IMR-90 (cell line): ENCODE measurements around the gene SNAP29. TPM values are rescaled to one million over a fixed set of nuclear protein-coding genes. Genes with fewer than 3 reads are reported as not detected.

Experiments used
- ATAC-seq: fragments of 200-7000 bp; cut with Tn5 transposase; 2 replicates; pipeline ENCODE4 v1.9.1; 2020; ENCODE audit warnings: low read depth, mild to moderate bottlenecking, moderate library complexity
- BruUV-seq: library from RNA; stranded (reverse); fragments of 400-500 nt; replicated peaks from 2 replicates; lab custom pipeline; 2021; lab: Mats Ljungman, UMichigan
- CTCF ChIA-PET: fragments of 300-600 bp; formaldehyde crosslinking; extraction: SDS; loops from one replicate; lab custom pipeline; 2021; ENCODE audit warnings: antibody characterized with exemption; lab: Yijun Ruan, JAX
- POLR2A ChIA-PET: fragments of 300-600 bp; sonication (Branson Sonifier 250); formaldehyde crosslinking; loops from one replicate; lab custom pipeline; 2022; ENCODE audit warnings: antibody characterized with exemption; ENCODE audit not compliant: unreplicated experiment; lab: Charles Lee
- DNase-seq: peaks from one replicate; pipeline ENCODE4 v3.0.0; 2013
- H2AFZ ChIP-seq: replicated peaks from 2 replicates; pipeline ENCODE3; 2013; ENCODE audit warnings: low read length, mild to moderate bottlenecking; ENCODE audit not compliant: poor library complexity
- H2AK5ac ChIP-seq: 2 replicates; pipeline ENCODE4 v1.6.1; 2013; ENCODE audit warnings: low read depth, low read length, inconsistent platforms
- H2AK9ac ChIP-seq: replicated peaks from 2 replicates; pipeline ENCODE3; 2013; ENCODE audit warnings: mild to moderate bottlenecking, low read depth, low read length, moderate library complexity; ENCODE audit not compliant: poor library complexity
- H2BK120ac ChIP-seq: 2 replicates; pipeline ENCODE4 v1.6.1; 2013; ENCODE audit warnings: low read depth, low read length, inconsistent platforms
- H2BK15ac ChIP-seq: 3 replicates; pipeline ENCODE4 v1.6.1; 2013; ENCODE audit warnings: low read depth, low read length, inconsistent platforms
- H2BK20ac ChIP-seq: 2 replicates; pipeline ENCODE4 v1.6.1; 2013; ENCODE audit warnings: low read depth, mild to moderate bottlenecking, inconsistent platforms, low read length, moderate library complexity
- H2BK5ac ChIP-seq: 2 replicates; pipeline ENCODE4 v1.6.1; 2013; ENCODE audit warnings: mild to moderate bottlenecking, low read depth, low read length, inconsistent platforms; ENCODE audit not compliant: poor library complexity, severe bottlenecking
- H3K14ac ChIP-seq: replicated peaks from 2 replicates; pipeline ENCODE4 v1.6.1; 2013; ENCODE audit warnings: low read depth, low read length, inconsistent platforms
- H3K18ac ChIP-seq: 2 replicates; pipeline ENCODE4 v1.6.1; 2013; ENCODE audit warnings: low read depth, low read length, control low read depth
- H3K23ac ChIP-seq: 2 replicates; pipeline ENCODE4 v1.6.1; 2013; ENCODE audit warnings: low read depth, low read length, inconsistent platforms
- H3K27ac ChIP-seq: 2 replicates; pipeline ENCODE4 v1.5.1; 2013; ENCODE audit warnings: mild to moderate bottlenecking, control low read depth, low read length; ENCODE audit not compliant: insufficient read depth
- H3K27me3 ChIP-seq: 2 replicates; pipeline ENCODE4 v1.6.1; 2013; ENCODE audit warnings: low read length; ENCODE audit not compliant: control insufficient read depth, insufficient read depth
- H3K36me3 ChIP-seq: 2 replicates; pipeline ENCODE4 v1.6.1; 2013; ENCODE audit warnings: low read length, mixed read lengths; ENCODE audit not compliant: control insufficient read depth, insufficient read depth
- H3K4ac ChIP-seq: 2 replicates; pipeline ENCODE4 v1.6.1; 2013; ENCODE audit warnings: low read depth, low read length, inconsistent platforms
- H3K4me1 ChIP-seq: 2 replicates; pipeline ENCODE4 v1.6.1; 2013; ENCODE audit warnings: low read length, mixed read lengths; ENCODE audit not compliant: control insufficient read depth, insufficient read depth
- H3K4me2 ChIP-seq: 2 replicates; pipeline ENCODE4 v1.6.1; 2013; ENCODE audit warnings: low read depth, mild to moderate bottlenecking, control low read depth, low read length, moderate library complexity
- H3K4me3 ChIP-seq: 2 replicates; pipeline ENCODE4 v1.5.1; 2013; ENCODE audit warnings: low read depth, mild to moderate bottlenecking, control low read depth, low read length, moderate library complexity; ENCODE audit not compliant: insufficient read depth
- H3K56ac ChIP-seq: 2 replicates; pipeline ENCODE4 v1.6.1; 2013; ENCODE audit warnings: low read length, inconsistent platforms; ENCODE audit not compliant: insufficient read depth; ENCODE audit errors: extremely low read depth
- H3K79me1 ChIP-seq, 2 experiments: 2 replicates each; pipeline ENCODE4 v1.6.1; 2013; ENCODE audit warnings: low read length in 2 of 2, inconsistent platforms in 1 of 2, low read depth in 1 of 2
- H3K9ac ChIP-seq: 2 replicates; pipeline ENCODE4 v1.6.1; 2013; ENCODE audit warnings: low read depth, low read length, control low read depth
- H3K9me1 ChIP-seq: 2 replicates; pipeline ENCODE4 v1.6.1; 2013; ENCODE audit warnings: low read length, inconsistent platforms; ENCODE audit not compliant: insufficient read depth
- H3K9me3 ChIP-seq: 2 replicates; pipeline ENCODE4 v1.6.1; 2013; ENCODE audit warnings: low read length; ENCODE audit not compliant: control insufficient read depth, insufficient read depth
- H4K20me1 ChIP-seq: 2 replicates; pipeline ENCODE4 v1.6.1; 2013; ENCODE audit warnings: low read length, inconsistent platforms; ENCODE audit not compliant: insufficient read depth
- H4K5ac ChIP-seq: 2 replicates; pipeline ENCODE4 v1.6.1; 2013; ENCODE audit warnings: mild to moderate bottlenecking, low read depth, low read length, control low read depth
- H4K8ac ChIP-seq, 2 experiments: 2 replicates each; pipeline ENCODE4 v1.6.1; 2013; ENCODE audit warnings: low read depth in 2 of 2, low read length in 2 of 2, control low read depth in 1 of 2, inconsistent platforms in 1 of 2
- H4K91ac ChIP-seq: 2 replicates; pipeline ENCODE4 v1.6.1; 2013; ENCODE audit warnings: low read depth, low read length, inconsistent platforms; ENCODE audit not compliant: insufficient read depth
- MXI1 ChIP-seq: IDR thresholded peaks from 2 replicates; pipeline ENCODE4 v1.6.1; 2012; ENCODE audit warnings: low read depth, mild to moderate bottlenecking, low read length, moderate library complexity, borderline replicate concordance
- POLR2A ChIP-seq: IDR thresholded peaks from 2 replicates; pipeline ENCODE4 v1.6.1; 2012; ENCODE audit warnings: mild to moderate bottlenecking, low read depth, low read length
- RCOR1 ChIP-seq: IDR thresholded peaks from 2 replicates; pipeline ENCODE4 v1.6.1; 2012; ENCODE audit warnings: mild to moderate bottlenecking, low read length, improper control_type of control experiment; ENCODE audit not compliant: insufficient replicate concordance
- WGBS, 2 experiments: methylation state at CpG; one replicate each; pipeline versions ENCODE4 v1.1.5 to v1.1.7; 2013; ENCODE audit warnings: missing lambda C conversion rate in 2 of 2; ENCODE audit not compliant: insufficient read length in 1 of 2; ENCODE audit errors: extremely low coverage in 2 of 2; 5-methylcytosine and 5-hydroxymethylcytosine counted together
- dilution Hi-C: fragments of 300-500 bp; cut with HindIII; formaldehyde crosslinking; loops from one replicate; pipeline ENCODE4 v1.14.3; 2018; ENCODE audit warnings: low sequenced_read_pairs; ENCODE audit not compliant: unreplicated experiment
- in situ Hi-C: fragments of 300-500 bp; cut with MboI; formaldehyde crosslinking; loops from 3 replicates; pipeline ENCODE4 v1.14.3; 2019; ENCODE audit warnings: low sequenced_read_pairs, inconsistent platforms, mixed read lengths
- intact Hi-C: fragments of 100-400 bp; cut with micrococcal nuclease; formaldehyde crosslinking; loops from 2 replicates; pipeline ENCODE4 v1.10.0; 2022
- polyA plus RNA-seq, 3 experiments: library from polyadenylated mRNA; depleted of rRNA; stranded (reverse); fragments of >200 nt; gene quantifications; 2 replicates each; pipeline ENCODE4 v1.2.3, GENCODE V29; 2012; ENCODE audit warnings: low replicate concordance in 1 of 3
- total RNA-seq: library from RNA; depleted of rRNA; stranded (reverse); fragments of >200 nt; gene quantifications from 2 replicates; pipeline ENCODE4 v1.2.3, GENCODE V29; 2012

Gene SNAP29
- total and polyA plus RNA-seq, 2 of the 4 experiments (the other 2 are of a cell fraction), result 10.6 to 29.5 TPM

- dilution Hi-C loops, result no loop called here
- BruUV-seq, result no TSS peak
- no peak overlapping the region for H2BK5ac ChIP-seq
- no peak overlapping the region for H3K27ac ChIP-seq
- no peak overlapping the region for H3K56ac ChIP-seq
- no peak overlapping the region for H3K4me2 ChIP-seq
- no peak overlapping the region for H2BK120ac ChIP-seq
- no peaks in the 10 kb centered on the region for H3K36me3 ChIP-seq
- TF ChIP-seq RCOR1, result no peak
- TF ChIP-seq POLR2A, result no peak
- TF ChIP-seq MXI1, result no peak
- H3K14ac ChIP-seq, result no peak overlapping the region
- H3K23ac ChIP-seq, result no peak overlapping the region
- H3K9me1 ChIP-seq, result peaks cover 8% of the 10 kb centered on the region
- H3K18ac ChIP-seq, result peak overlapping the region; percentile 38; the same call in 1 of the 2 replicates
- no peak for DNase-seq
- H3K79me1 ChIP-seq, result peaks cover 32 to 60% of the 10 kb centered on the region in 2 experiments
- H3K4ac ChIP-seq, result no peak overlapping the region
- ATAC-seq, result no peak
- no peaks in the 10 kb centered on the region for H3K27me3 ChIP-seq
- no peak overlapping the region for H2BK15ac ChIP-seq
- ChIA-PET CTCF (interaction anchor here (1.0 kb wide), 1 partner anchor 12 kb away, joined by 3 read pairs; no protein-coding TSS in a partner anchor), POLR2A (no interaction called here)
- H2BK20ac ChIP-seq, result no peak overlapping the region
- peaks cover 34% of the 10 kb centered on the region for H4K20me1 ChIP-seq
- WGBS, 2 experiments, result no CpG with 5 or more reads among the region's 5 CpGs
- H2AFZ ChIP-seq, result no peak overlapping the region
- no peak overlapping the region for H2AK5ac ChIP-seq
- H3K9ac ChIP-seq, result no peak overlapping the region
- H4K8ac ChIP-seq, result no peak overlapping the region
- H3K4me3 ChIP-seq, result no peak overlapping the region
- intact Hi-C loops, result no loop called here
- no peak overlapping the region for H4K5ac ChIP-seq
- H3K4me1 ChIP-seq, result peaks cover 8% of the 10 kb centered on the region
- in situ Hi-C loops, result loop anchor here (5.0 kb wide), 1 partner anchor 37 kb away; no protein-coding TSS in a partner anchor
- H4K91ac ChIP-seq, result no peak overlapping the region
- H2AK9ac ChIP-seq, result no peak overlapping the region
- no peaks in the 10 kb centered on the region for H3K9me3 ChIP-seq
Observed at GRCh38 chr22:20844055-20845037, 14.5 kb upstream of the SNAP29 start.
